Measurements from ENCODE around the gene LCT. TPM values are rescaled to one million over a fixed set of nuclear protein-coding genes. Genes with fewer than 3 reads are reported as not detected.

Gene LCT
- total and polyA plus RNA-seq, 9 of the 15 experiments (the other 6 are each of a cell fraction or from before 2014, with no cell fraction given): 0.01 to 0.04 (median 0.03) TPM; not detected in 4

DNA sequence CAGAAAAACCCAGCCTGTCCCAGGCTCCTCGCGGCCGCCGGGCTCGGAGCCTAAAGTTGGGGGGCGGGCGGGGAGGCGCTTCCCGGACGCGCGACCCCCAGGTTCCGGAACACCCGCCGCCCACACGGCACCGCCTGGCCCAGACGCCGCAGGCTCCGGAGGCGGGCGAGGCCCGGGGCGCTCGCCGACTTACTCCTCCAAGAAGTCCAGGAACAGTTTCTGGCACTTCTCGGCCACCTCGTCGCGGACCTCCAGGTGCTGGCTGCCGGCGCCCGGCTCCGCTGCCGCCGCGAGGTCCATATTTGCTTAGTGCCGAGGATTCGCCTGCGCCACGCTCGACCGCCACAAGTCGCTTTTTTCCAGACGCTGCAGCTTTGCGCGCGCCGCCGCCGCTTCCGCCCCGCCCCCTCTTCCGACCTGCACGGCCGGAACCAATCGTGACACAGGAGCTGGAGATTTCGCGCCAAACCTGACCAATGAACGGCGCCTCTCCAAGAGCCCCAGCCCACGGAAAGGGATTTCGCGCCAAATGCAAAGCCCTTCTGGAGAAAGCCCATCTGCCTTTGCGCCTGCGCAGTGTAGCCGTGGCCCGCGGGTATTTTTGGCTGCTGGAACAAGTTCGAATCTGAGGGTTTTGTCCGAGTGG lies 39.2 kb upstream of the LCT start, which contains the start of gene MCM6 (continued):
- TF ChIP-seq ZNF134 (CRISPR knock-in tag; conservative IDR thresholded peaks at IDR 0.05) (no peak), HNRNPH1 (optimal IDR thresholded peaks at IDR 0.05; ENCODE audit: low read depth, low read length) (no peak), SRF (CRISPR knock-in tag; IDR thresholded peaks at IDR 0.05) (peak in 1 of 2 experiments; percentile 80; a peak in 2 of 4 replicates), ARHGAP35 (IDR thresholded peaks at IDR 0.05; ENCODE audit: partially characterized antibody) (no peak), KLF6 (CRISPR knock-in tag; IDR thresholded peaks at IDR 0.05; ENCODE audit: borderline replicate concordance) (no peak), CREB1 (IDR thresholded peaks at IDR 0.05) (peak; percentile 96), CREB1 (CRISPR knock-in tag; IDR thresholded peaks at IDR 0.05) (peak; percentile 97), PCBP2 (IDR thresholded peaks at IDR 0.05; ENCODE audit: low read depth, low read length, poor library complexity, severe bottlenecking) (no peak), CXXC5 (CRISPR knock-in tag; IDR thresholded peaks at IDR 0.05) (peak; percentile 80), NFE2 (IDR thresholded peaks at IDR 0.05; ENCODE audit: low read depth) (no peak), HDAC8 (tag; IDR thresholded peaks at IDR 0.05) (no peak), TGIF2 (CRISPR knock-in tag; IDR thresholded peaks at IDR 0.05) (peak; percentile 94), ILK (tag; IDR thresholded peaks at IDR 0.05; ENCODE audit: borderline replicate concordance, low read depth) (no peak), CHCHD3 (CRISPR knock-in tag; IDR thresholded peaks at IDR 0.05) (no peak), NFIC (IDR thresholded peaks at IDR 0.05) (no peak), ESRRA (IDR thresholded peaks at IDR 0.05; ENCODE audit: borderline replicate concordance, low read depth) (no peak), HEY1 (CRISPR knock-in tag; IDR thresholded peaks at IDR 0.05; ENCODE audit: borderline replicate concordance) (no peak), ZNF707 (CRISPR knock-in tag; conservative IDR thresholded peaks at IDR 0.05) (no peak), SPI1 (IDR thresholded peaks at IDR 0.05; ENCODE audit: borderline replicate concordance, low read depth, low read length) (0 out of 2 replicates have a peak, but pooled peaks have one; percentile 2), ZNF583 (CRISPR knock-in tag; IDR thresholded peaks at IDR 0.05) (no peak), MCM5 (IDR thresholded peaks at IDR 0.05; ENCODE audit: low read depth) (no peak), MAFK (IDR thresholded peaks at IDR 0.05; ENCODE audit: low read length) (no peak), GATAD2A (IDR thresholded peaks at IDR 0.05) (no peak), ZNF668 (CRISPR knock-in tag; IDR thresholded peaks at IDR 0.05) (no peak), BMI1 (IDR thresholded peaks at IDR 0.05; ENCODE audit: low read length) (no peak), ZNF780A (CRISPR knock-in tag; IDR thresholded peaks at IDR 0.05) (no peak), SRSF7 (optimal IDR thresholded peaks at IDR 0.05; ENCODE audit: low read depth, low read length) (no peak), RFX7 (CRISPR knock-in tag; IDR thresholded peaks at IDR 0.05) (no peak), GABPB1 (CRISPR knock-in tag; IDR thresholded peaks at IDR 0.05) (peak; percentile 82)
- TF ChIP-seq, protein P1, sequence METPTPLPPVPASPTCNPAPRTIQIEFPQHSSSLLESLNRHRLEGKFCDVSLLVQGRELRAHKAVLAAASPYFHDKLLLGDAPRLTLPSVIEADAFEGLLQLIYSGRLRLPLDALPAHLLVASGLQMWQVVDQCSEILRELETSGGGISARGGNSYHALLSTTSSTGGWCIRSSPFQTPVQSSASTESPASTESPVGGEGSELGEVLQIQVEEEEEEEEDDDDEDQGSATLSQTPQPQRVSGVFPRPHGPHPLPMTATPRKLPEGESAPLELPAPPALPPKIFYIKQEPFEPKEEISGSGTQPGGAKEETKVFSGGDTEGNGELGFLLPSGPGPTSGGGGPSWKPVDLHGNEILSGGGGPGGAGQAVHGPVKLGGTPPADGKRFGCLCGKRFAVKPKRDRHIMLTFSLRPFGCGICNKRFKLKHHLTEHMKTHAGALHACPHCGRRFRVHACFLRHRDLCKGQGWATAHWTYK (CRISPR knock-in tag; IDR thresholded peaks at IDR 0.05): 0 out of 2 replicates have a peak, but pooled peaks have one; percentile 9
- TF ChIP-seq, protein P2, sequence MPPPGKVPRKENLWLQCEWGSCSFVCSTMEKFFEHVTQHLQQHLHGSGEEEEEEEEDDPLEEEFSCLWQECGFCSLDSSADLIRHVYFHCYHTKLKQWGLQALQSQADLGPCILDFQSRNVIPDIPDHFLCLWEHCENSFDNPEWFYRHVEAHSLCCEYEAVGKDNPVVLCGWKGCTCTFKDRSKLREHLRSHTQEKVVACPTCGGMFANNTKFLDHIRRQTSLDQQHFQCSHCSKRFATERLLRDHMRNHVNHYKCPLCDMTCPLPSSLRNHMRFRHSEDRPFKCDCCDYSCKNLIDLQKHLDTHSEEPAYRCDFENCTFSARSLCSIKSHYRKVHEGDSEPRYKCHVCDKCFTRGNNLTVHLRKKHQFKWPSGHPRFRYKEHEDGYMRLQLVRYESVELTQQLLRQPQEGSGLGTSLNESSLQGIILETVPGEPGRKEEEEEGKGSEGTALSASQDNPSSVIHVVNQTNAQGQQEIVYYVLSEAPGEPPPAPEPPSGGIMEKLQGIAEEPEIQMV (tag; conservative IDR thresholded peaks at IDR 0.05; ENCODE audit: low read depth): no peak

All from K562 (cell line).